ENCODE measurements around the gene ARRDC5.
"Not testable (repeated sequence)": the region's sequence is repeated elsewhere in the genome, so short reads cannot be mapped to it uniquely, and the experiment has no call there.

The ARRDC5 gene

DNA sequence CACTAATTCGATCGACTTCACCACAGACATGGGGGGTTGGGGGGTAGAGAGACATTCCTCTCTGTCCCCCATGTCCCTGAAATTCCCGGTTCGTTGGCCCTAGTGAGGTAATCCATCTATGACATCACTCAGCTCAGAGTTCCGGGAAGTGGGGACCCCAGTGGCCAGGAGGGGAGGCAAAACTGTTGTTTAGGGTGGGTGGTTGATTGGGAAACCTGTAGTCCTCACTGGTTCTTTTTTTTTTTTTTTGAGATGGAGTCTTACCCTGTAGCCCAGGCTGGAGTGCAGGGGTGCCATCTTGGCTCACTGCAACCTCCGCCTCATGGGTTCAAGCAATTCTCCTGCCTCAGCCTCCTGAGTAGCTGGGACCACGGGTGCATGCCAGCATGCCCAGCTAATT, at the start of gene ARRDC5:
ARRDC5 (minus strand) TSS at position 101 of the 400 bp plus-strand sequence; CDS start at position 30, 71 bp downstream.
- no peak for DNase-seq
- peaks cover 4% of the 10 kb centered on the region in 2 donors for H3K36me3 Mint-ChIP-seq
- H3K27me3 Mint-ChIP-seq: no peaks in the 10 kb centered on the region
- no peaks in the 10 kb centered on the region for H3K9me3 Mint-ChIP-seq
- H3K27ac Mint-ChIP-seq: no peak within 1 kb of the TSS
- H3K4me3 Mint-ChIP-seq: no peak within 1 kb of the TSS
- peaks cover 3 to 21% of the 10 kb centered on the region in 2 donors for H3K4me1 Mint-ChIP-seq
- no peak for ATAC-seq (replicated peaks)

- H3K36me3 Mint-ChIP-seq: peaks cover 38 to 54% of the 10 kb centered on the region in 2 donors
- H3K27ac Mint-ChIP-seq: peak overlapping the region; percentile 22
- no peaks in the 10 kb centered on the region for H3K9me3 Mint-ChIP-seq
- ATAC-seq (replicated peaks) (no peak), DNase-seq (no peak)
- H3K4me3 Mint-ChIP-seq: no peak overlapping the region
- no peaks in the 10 kb centered on the region for H3K27me3 Mint-ChIP-seq
- peaks cover 0 to 2% of the 10 kb centered on the region in 2 donors for H3K4me1 Mint-ChIP-seq
Observed at GRCh38 chr19:4951656-4952055, 49.0 kb upstream of the ARRDC5 start.

DNA sequence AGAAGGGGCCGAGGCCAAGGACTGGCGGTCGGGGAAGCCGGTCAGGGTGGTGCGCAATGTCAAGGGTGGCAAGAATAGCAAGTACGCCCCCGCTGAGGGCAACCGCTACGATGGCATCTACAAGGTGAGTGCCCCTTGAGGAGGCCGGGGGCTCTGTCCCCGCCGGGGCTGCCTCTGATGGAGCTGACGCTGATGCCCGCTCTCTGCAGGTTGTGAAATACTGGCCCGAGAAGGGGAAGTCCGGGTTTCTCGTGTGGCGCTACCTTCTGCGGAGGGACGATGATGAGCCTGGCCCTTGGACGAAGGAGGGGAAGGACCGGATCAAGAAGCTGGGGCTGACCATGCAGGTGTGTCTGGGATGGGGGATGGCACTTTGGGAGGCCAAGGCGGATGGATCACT, 48.0 kb upstream of the ARRDC5 start:
- not testable (repeated sequence) for H3K4me1 Mint-ChIP-seq; H3K27ac Mint-ChIP-seq; H3K9me3 Mint-ChIP-seq; ATAC-seq (replicated peaks); H3K27me3 Mint-ChIP-seq; H3K4me3 Mint-ChIP-seq; DNase-seq
- peaks cover 42 to 58% of the 10 kb centered on the region in 2 donors for H3K36me3 Mint-ChIP-seq

DNA sequence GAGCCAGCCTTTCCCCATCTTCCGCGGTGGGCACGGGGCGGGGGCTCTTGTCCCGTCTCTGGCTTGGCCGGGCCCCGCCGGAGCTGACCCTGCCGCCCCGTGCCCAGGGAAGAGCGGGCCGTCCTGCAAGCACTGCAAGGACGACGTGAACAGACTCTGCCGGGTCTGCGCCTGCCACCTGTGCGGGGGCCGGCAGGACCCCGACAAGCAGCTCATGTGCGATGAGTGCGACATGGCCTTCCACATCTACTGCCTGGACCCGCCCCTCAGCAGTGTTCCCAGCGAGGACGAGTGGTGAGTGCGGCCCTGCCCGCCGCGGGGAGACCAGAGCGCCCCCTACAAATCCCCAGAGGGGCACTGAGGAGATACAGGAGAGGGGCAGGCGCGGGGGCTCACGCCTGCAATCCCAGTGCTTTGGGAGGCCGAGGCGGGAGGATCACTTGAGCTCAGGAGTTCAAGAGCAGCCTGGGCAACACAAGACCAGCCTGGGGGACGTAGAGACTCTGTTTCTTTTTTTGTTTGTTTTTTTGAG, 39.0 kb upstream of the ARRDC5 start:
- not testable (repeated sequence) for H3K9me3 Mint-ChIP-seq; H3K4me1 Mint-ChIP-seq; H3K27me3 Mint-ChIP-seq; DNase-seq; H3K27ac Mint-ChIP-seq; H3K4me3 Mint-ChIP-seq; ATAC-seq (replicated peaks)
- peaks cover 27 to 44% of the 10 kb centered on the region in 2 donors for H3K36me3 Mint-ChIP-seq

DNA sequence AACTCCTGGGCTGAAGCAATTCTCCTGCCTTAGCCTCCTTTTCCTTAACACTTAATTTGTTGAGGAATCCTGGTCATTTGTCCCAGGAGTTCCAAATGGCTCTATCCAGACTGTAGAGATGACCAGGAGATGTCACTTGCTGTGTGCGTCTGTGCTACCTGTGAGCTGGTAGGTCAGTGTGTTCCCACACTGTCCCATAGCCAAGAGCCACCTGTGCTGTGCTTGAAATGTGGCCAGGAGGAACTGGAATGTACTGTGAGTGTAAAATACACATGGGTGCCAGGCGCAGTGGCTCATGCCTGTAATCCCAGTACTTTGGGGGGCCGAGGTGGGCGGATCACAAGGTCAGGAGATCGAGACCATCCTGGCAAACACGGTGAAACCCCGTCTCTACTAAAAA, 36.8 kb upstream of the ARRDC5 start:
- H3K27ac Mint-ChIP-seq: no peak overlapping the region
- DNase-seq (no peak), ATAC-seq (replicated peaks) (no peak)
- no peaks in the 10 kb centered on the region for H3K27me3 Mint-ChIP-seq
- peaks cover 28 to 42% of the 10 kb centered on the region in 2 donors for H3K36me3 Mint-ChIP-seq
- H3K9me3 Mint-ChIP-seq: no peaks in the 10 kb centered on the region
- no peak overlapping the region for H3K4me3 Mint-ChIP-seq
- peaks cover 0 to 6% of the 10 kb centered on the region in 2 donors for H3K4me1 Mint-ChIP-seq

DNA sequence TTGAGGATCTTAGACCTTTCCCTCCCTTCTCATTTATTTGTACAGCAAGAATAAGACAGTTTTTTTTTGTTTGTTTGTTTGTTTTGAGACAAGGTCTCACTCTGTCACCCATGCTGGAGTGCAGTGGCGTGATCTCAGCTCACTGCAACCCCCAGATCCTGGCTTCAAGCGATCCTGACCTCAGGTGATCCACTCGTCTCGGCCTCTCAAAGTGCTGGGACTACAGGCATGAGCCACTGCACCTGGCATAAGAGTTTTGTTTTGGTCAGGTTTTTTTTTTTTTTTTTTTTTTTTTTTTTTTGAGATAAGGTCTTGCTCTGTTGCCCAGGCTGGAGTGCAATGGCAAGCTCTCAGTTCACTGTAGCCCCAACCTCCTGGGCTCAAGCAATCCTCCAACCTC, 35.8 kb upstream of the ARRDC5 start:
- not testable (repeated sequence) for ATAC-seq (replicated peaks); H3K27me3 Mint-ChIP-seq; H3K9me3 Mint-ChIP-seq; H3K27ac Mint-ChIP-seq; DNase-seq; H3K4me3 Mint-ChIP-seq; H3K4me1 Mint-ChIP-seq
- H3K36me3 Mint-ChIP-seq: peaks cover 28 to 43% of the 10 kb centered on the region in 2 donors

GRCh38 chr19:4937060-4937459, 34.4 kb upstream of the ARRDC5 start:
- H3K27ac Mint-ChIP-seq: no peak overlapping the region
- H3K4me1 Mint-ChIP-seq: peaks cover 7 to 17% of the 10 kb centered on the region in 2 donors
- DNase-seq: no peak
- H3K36me3 Mint-ChIP-seq: peaks cover 31 to 48% of the 10 kb centered on the region in 2 donors
- H3K27me3 Mint-ChIP-seq: no peaks in the 10 kb centered on the region
- ATAC-seq (replicated peaks): no peak
- H3K4me3 Mint-ChIP-seq: no peak overlapping the region
- H3K9me3 Mint-ChIP-seq: no peaks in the 10 kb centered on the region

GRCh38 chr19:4935444-4935843, 32.7 kb upstream of the ARRDC5 start:
- no peak for DNase-seq
- no peak for ATAC-seq (replicated peaks)
- peak overlapping the region; percentile 17 for H3K27ac Mint-ChIP-seq
- H3K9me3 Mint-ChIP-seq: no peaks in the 10 kb centered on the region
- no peaks in the 10 kb centered on the region for H3K27me3 Mint-ChIP-seq
- H3K36me3 Mint-ChIP-seq: peaks cover 30 to 49% of the 10 kb centered on the region in 2 donors
- H3K4me3 Mint-ChIP-seq: no peak overlapping the region
- H3K4me1 Mint-ChIP-seq: peaks cover 7 to 17% of the 10 kb centered on the region in 2 donors

GRCh38 chr19:4933528-4933927, 30.8 kb upstream of the ARRDC5 start:
- Mint-ChIP-seq H3K9me3 (no peaks in the 10 kb centered on the region), H3K36me3 (peaks cover 32 to 50% of the 10 kb centered on the region in 2 donors), H3K27me3 (no peaks in the 10 kb centered on the region), H3K4me3 (no peak overlapping the region), H3K4me1 (peaks cover 7 to 17% of the 10 kb centered on the region in 2 donors), H3K27ac (peak overlapping the region; percentile 75)
- DNase-seq (no peak), ATAC-seq (replicated peaks) (peak; percentile 33)

DNA sequence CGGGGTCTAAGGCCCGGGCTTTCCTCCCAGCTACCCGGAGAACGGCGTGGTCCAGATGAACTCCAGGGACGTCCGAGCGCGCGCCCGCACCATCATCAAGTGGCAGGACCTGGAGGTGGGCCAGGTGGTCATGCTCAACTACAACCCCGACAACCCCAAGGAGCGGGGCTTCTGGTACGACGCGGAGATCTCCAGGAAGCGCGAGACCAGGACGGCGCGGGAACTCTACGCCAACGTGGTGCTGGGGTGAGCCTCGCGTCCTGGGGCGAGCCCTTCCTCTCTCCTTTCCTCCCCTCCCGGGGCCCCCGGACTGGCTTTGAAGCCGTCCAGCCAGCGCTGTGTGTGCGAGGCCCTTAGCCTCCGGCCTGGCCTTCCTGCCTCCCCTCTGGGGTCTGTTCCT, 30.0 kb upstream of the ARRDC5 start:
- Mint-ChIP-seq H3K9me3 (no peaks in the 10 kb centered on the region), H3K36me3 (peaks cover 29 to 45% of the 10 kb centered on the region in 2 donors), H3K27ac (no peak overlapping the region), H3K4me1 (peaks cover 7 to 17% of the 10 kb centered on the region in 2 donors), H3K27me3 (no peaks in the 10 kb centered on the region), H3K4me3 (no peak overlapping the region)
- DNase-seq (no peak), ATAC-seq (replicated peaks) (no peak)

GRCh38 chr19:4930664-4931063, 28.0 kb upstream of the ARRDC5 start:
- no peaks in the 10 kb centered on the region for H3K9me3 Mint-ChIP-seq
- no peak overlapping the region for H3K4me3 Mint-ChIP-seq
- no peak overlapping the region for H3K27ac Mint-ChIP-seq
- H3K36me3 Mint-ChIP-seq: peaks cover 27 to 35% of the 10 kb centered on the region in 2 donors
- peaks cover 7 to 11% of the 10 kb centered on the region in 2 donors for H3K4me1 Mint-ChIP-seq
- no peaks in the 10 kb centered on the region for H3K27me3 Mint-ChIP-seq
- DNase-seq (no peak), ATAC-seq (replicated peaks) (no peak)

DNA sequence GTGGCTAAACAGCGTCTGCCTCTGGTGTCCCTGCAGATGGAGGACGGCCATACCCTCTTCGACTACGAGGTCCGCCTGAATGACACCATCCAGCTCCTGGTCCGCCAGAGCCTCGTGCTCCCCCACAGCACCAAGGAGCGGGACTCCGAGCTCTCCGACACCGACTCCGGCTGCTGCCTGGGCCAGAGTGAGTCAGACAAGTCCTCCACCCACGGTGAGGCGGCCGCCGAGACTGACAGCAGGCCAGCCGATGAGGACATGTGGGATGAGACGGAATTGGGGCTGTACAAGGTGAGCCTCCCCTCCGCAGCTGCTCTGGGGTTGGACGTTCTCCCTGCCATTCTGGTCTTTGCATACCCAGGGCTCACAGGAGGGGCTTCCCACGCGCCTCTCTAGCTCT, 26.5 kb upstream of the ARRDC5 start:
- Mint-ChIP-seq H3K9me3 (no peaks in the 10 kb centered on the region), H3K4me1 (peaks cover 7 to 11% of the 10 kb centered on the region in 2 donors), H3K36me3 (peaks cover 22 to 24% of the 10 kb centered on the region in 2 donors), H3K4me3 (no peak overlapping the region), H3K27me3 (no peaks in the 10 kb centered on the region), H3K27ac (no peak overlapping the region)
- no peak for ATAC-seq (replicated peaks)
- no peak for DNase-seq

- Mint-ChIP-seq H3K36me3 (peaks cover 13 to 22% of the 10 kb centered on the region in 2 donors), H3K4me3 (no peak overlapping the region), H3K27ac (no peak overlapping the region), H3K27me3 (no peaks in the 10 kb centered on the region), H3K9me3 (no peaks in the 10 kb centered on the region), H3K4me1 (peaks cover 0 to 2% of the 10 kb centered on the region in 2 donors)
- no peak for ATAC-seq (replicated peaks)
- DNase-seq: no peak
Observed at GRCh38 chr19:4923276-4923747, 20.6 kb upstream of the ARRDC5 start.

DNA sequence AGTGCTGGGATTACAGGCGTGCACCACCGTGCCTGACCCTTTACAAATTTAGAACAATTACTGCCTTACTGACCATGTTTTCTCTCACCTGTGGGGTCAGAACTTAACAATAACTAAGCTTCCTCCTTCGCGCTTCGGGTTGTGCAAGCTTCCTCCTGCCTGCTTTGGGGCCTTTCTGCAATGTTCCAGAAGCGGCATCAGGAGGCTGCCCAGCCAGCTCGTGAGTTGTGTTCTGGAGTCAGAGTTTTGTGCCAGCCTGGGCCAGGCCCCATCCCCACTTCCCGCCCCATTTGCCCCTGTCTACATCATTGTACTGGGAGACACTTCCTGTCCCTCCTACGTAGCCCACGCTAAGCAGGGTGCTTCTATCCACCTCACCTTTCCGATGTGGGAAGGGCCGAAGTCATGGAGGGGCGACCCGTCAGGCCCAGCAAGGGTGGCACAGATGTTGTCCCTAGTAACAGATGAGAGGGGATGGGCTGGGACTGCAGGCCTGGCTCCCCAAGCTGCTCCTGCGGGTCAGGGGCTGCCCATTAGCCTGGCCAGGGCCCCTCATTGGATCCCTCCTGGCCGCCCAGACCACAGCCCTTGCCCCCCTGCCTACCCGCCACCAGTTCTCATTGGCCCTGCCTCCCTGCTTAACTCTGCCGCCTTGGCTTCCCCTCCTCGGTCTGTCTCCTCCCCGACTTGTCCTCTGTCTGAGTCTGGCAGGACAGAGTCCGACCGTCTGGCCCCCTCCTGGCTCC, 20.0 kb upstream of the ARRDC5 start:
- peaks cover 0 to 3% of the 10 kb centered on the region in 2 donors for H3K4me1 Mint-ChIP-seq
- no peaks in the 10 kb centered on the region for H3K27me3 Mint-ChIP-seq
- ATAC-seq (replicated peaks) (no peak), DNase-seq (no peak)
- H3K27ac Mint-ChIP-seq: no peak overlapping the region
- no peaks in the 10 kb centered on the region for H3K9me3 Mint-ChIP-seq
- no peak overlapping the region for H3K4me3 Mint-ChIP-seq
- H3K36me3 Mint-ChIP-seq: peaks cover 13 to 22% of the 10 kb centered on the region in 2 donors

Measured in stimulated activated naive B cell treated with anti-CD40 and anti-IgM and Interleukin-4, amounts not matched to agents 10 μg/mL and 1 μg/mL and 100 μg/mL, for 72 hours (primary cell).